Left ventricle myocardium superior (tissue), 1 donor: Measurements from ENCODE around the gene NARS2. TPM values are rescaled to one million over a fixed set of nuclear protein-coding genes. Genes with fewer than 3 reads are reported as not detected.
A peak's percentile ranks its signal among the peaks of the same experiment; 100 is the strongest.

Source experiments
- ATAC-seq: fragments of 200-7000 bp; cut with Tn5 transposase; one replicate; pipeline ENCODE4 v1.9.1; 2020; ENCODE audit warnings: mild to moderate bottlenecking, moderate library complexity
- DNase-seq: peaks from one replicate; pipeline ENCODE4 v3.0.0-alpha.2; 2020
- intact Hi-C: fragments of 100-400 bp; cut with micrococcal nuclease; formaldehyde crosslinking; loops from one replicate; pipeline ENCODE4 v1.11.0; 2022
- total RNA-seq: library from RNA; stranded (reverse); fragmentation: NEBNext Ultra II Directional; extraction: Animal tissue kit (Norgen Biotek cat#: 25700); gene quantifications from one replicate; pipeline ENCODE4 v1.2.1, GENCODE V29; 2021
- donor health status: DM: no; HTN: yes; CAD: no; lungs with severe emphysema.

The NARS2 gene
- total RNA-seq, 1 donor from 2014 or later: 16.2 TPM

- intact Hi-C loops: no loop called here
- ATAC-seq (peak; percentile 10), DNase-seq (no peak)
Observed at GRCh38 chr11:78424334-78425270, 150.1 kb downstream of the NARS2 start.

GRCh38 chr11:78423241-78423640 lies 151.4 kb downstream of the NARS2 start:
- ATAC-seq (no peak), DNase-seq (no peak)
- intact Hi-C loops: no loop called here

- DNase-seq (peak; percentile 62), ATAC-seq (no peak)
- intact Hi-C loops: no loop called here
Observed at GRCh38 chr11:78420796-78421209, 153.9 kb downstream of the NARS2 start.

GRCh38 chr11:78420255-78420764 lies 154.4 kb downstream of the NARS2 start:
- DNase-seq (peak; percentile 73), ATAC-seq (peak; percentile 40)
- intact Hi-C loops: no loop called here

GRCh38 chr11:78419327-78419726 lies 155.3 kb downstream of the NARS2 start:
- no peak for DNase-seq

GRCh38 chr11:78418584-78419211 lies 156.0 kb downstream of the NARS2 start:
- no peak for DNase-seq
- no peak for ATAC-seq
- intact Hi-C loops: loop anchor here (5.0 to 10.0 kb wide), 3 partner anchors 101 to 194 kb away; no protein-coding TSS in a partner anchor

More at GRCh38 chr11:78419327-78419726, 155.3 kb downstream of the NARS2 start:
- ATAC-seq: peak; percentile 38
- intact Hi-C loops: loop anchor here (5.0 to 10.0 kb wide), 3 partner anchors 102 to 195 kb away; no protein-coding TSS in a partner anchor

- intact Hi-C loops: loop anchor here (5.0 to 10.0 kb wide), 3 partner anchors 101 to 193 kb away; no protein-coding TSS in a partner anchor
- ATAC-seq (peak; percentile 70), DNase-seq (peak; percentile 92)
Observed at GRCh38 chr11:78417888-78418583, 156.6 kb downstream of the NARS2 start.

- DNase-seq: no peak
- intact Hi-C loops: loop anchor here (5.0 to 10.0 kb wide), 3 partner anchors 100 to 193 kb away; no protein-coding TSS in a partner anchor
- ATAC-seq: no peak
Observed at GRCh38 chr11:78417175-78417887, 157.3 kb downstream of the NARS2 start, which contains the start of gene GAB2. GAB2 (minus strand) TSS chr11:78417820; CDS start chr11:78417720, 100 bp downstream.

GRCh38 chr11:78416285-78417174 lies 158.1 kb downstream of the NARS2 start:
- intact Hi-C loops: loop anchor here (5.0 to 10.0 kb wide), 3 partner anchors 99 to 192 kb away; no protein-coding TSS in a partner anchor
- peak; percentile 74 for ATAC-seq
- peak; percentile 86 for DNase-seq

GRCh38 chr11:78415338-78415737 lies 159.3 kb downstream of the NARS2 start:
- ATAC-seq (no peak), DNase-seq (no peak)
- intact Hi-C loops: loop anchor here (5.0 to 10.0 kb wide), 3 partner anchors 98 to 191 kb away; no protein-coding TSS in a partner anchor

- ATAC-seq (no peak), DNase-seq (no peak)
- intact Hi-C loops: loop anchor here (5.0 to 10.0 kb wide), 3 partner anchors 97 to 190 kb away; no protein-coding TSS in a partner anchor
Observed at GRCh38 chr11:78414321-78415051, 160.2 kb downstream of the NARS2 start.

GRCh38 chr11:78408619-78409018 lies 166.0 kb downstream of the NARS2 start:
- ATAC-seq (no peak), DNase-seq (no peak)
- intact Hi-C loops: no loop called here

- no peak for ATAC-seq
- DNase-seq: no peak
- intact Hi-C loops: no loop called here
Observed at GRCh38 chr11:78406568-78407196, 168.0 kb downstream of the NARS2 start.

GRCh38 chr11:78405805-78406204 lies 168.9 kb downstream of the NARS2 start:
- intact Hi-C loops: no loop called here
- DNase-seq (no peak), ATAC-seq (no peak)

GRCh38 chr11:78403781-78404180 lies 170.9 kb downstream of the NARS2 start:
- ATAC-seq: no peak
- DNase-seq: no peak
- intact Hi-C loops: no loop called here

- DNase-seq (no peak), ATAC-seq (no peak)
- intact Hi-C loops: no loop called here
Observed at GRCh38 chr11:78402847-78403246, 171.8 kb downstream of the NARS2 start.
